PC-9 (cell line): Measurements from ENCODE around the gene TMEM117.

Experiments used
- CTCF ChIP-seq: fragments of 200-600 bp; sonication (generic); conservative IDR thresholded peaks from 2 replicates; pipeline ENCODE4 v1.6.1; 2017; ENCODE audit warnings: mixed run types, antibody characterized with exemption, mild to moderate bottlenecking, moderate library complexity
- EZH2 ChIP-seq: fragments of 200-600 bp; sonication (generic); IDR thresholded peaks from 2 replicates; pipeline ENCODE4 v1.8.0; 2017; ENCODE audit warnings: antibody characterized with exemption, low read depth

- no peak for TF ChIP-seq CTCF
- no peak for TF ChIP-seq EZH2
These were observed 451.1 kb downstream of the TMEM117 start for GRCh38 chr12:44286821-44287505.
